ENCODE results near the gene RPS5. TPM values are rescaled to one million over a fixed set of nuclear protein-coding genes. Genes with fewer than 3 reads are reported as not detected.

The RPS5 gene
- total and polyA plus RNA-seq, 9 of the 15 experiments (the other 6 are each of a cell fraction or from before 2014, with no cell fraction given): 1,228 to 3,570 (median 2,484) TPM

- TF ChIP-seq ILF3 (IDR thresholded peaks at IDR 0.05; ENCODE audit: borderline replicate concordance) (no peak), ZSCAN32 (CRISPR knock-in tag; IDR thresholded peaks at IDR 0.05) (no peak), ZNF785 (CRISPR knock-in tag; IDR thresholded peaks at IDR 0.05) (no peak), NONO (IDR thresholded peaks at IDR 0.05; ENCODE audit: low read depth in 2 of 2, low read length in 1 of 2) (no peak), MLX (CRISPR knock-in tag; conservative IDR thresholded peaks at IDR 0.05) (peak in 1 of 2 experiments; percentile 66; a peak in 1 of 4 replicates), TEAD4 (IDR thresholded peaks at IDR 0.05; ENCODE audit: low read length) (peak; percentile 87), TEAD4 (CRISPR knock-in tag; IDR thresholded peaks at IDR 0.05; ENCODE audit: borderline replicate concordance) (peak; percentile 86; the same call in 1 of the 2 replicates)
Observed at GRCh38 chr19:58406818-58407657, 20.0 kb downstream of the RPS5 start (continued).

GRCh38 chr19:58407658-58408151 lies 20.6 kb downstream of the RPS5 start:
- BruUV-seq (replicated peaks): TSS peak; percentile 92
- POLR2A ChIA-PET: interaction anchor here (0.9 to 1.4 kb wide), 7 partner anchors 9 to 111 kb away, joined by 3 to 7 read pairs (median 4); no protein-coding TSS in a partner anchor
- peak; percentile 63 for ATAC-seq
- TF ChIP-seq ARID1B (IDR thresholded peaks at IDR 0.05) (peak; percentile 29; the same call in 1 of the 2 replicates), ELF4 (CRISPR knock-in tag; IDR thresholded peaks at IDR 0.05) (0 out of 2 replicates have a peak, but pooled peaks have one; percentile 11), BRD9 (IDR thresholded peaks at IDR 0.05; ENCODE audit: low read depth, partially characterized antibody) (peak; percentile 88), TCF7 (IDR thresholded peaks at IDR 0.05; ENCODE audit: borderline replicate concordance) (no peak)
- TF ChIP-seq, protein P1, sequence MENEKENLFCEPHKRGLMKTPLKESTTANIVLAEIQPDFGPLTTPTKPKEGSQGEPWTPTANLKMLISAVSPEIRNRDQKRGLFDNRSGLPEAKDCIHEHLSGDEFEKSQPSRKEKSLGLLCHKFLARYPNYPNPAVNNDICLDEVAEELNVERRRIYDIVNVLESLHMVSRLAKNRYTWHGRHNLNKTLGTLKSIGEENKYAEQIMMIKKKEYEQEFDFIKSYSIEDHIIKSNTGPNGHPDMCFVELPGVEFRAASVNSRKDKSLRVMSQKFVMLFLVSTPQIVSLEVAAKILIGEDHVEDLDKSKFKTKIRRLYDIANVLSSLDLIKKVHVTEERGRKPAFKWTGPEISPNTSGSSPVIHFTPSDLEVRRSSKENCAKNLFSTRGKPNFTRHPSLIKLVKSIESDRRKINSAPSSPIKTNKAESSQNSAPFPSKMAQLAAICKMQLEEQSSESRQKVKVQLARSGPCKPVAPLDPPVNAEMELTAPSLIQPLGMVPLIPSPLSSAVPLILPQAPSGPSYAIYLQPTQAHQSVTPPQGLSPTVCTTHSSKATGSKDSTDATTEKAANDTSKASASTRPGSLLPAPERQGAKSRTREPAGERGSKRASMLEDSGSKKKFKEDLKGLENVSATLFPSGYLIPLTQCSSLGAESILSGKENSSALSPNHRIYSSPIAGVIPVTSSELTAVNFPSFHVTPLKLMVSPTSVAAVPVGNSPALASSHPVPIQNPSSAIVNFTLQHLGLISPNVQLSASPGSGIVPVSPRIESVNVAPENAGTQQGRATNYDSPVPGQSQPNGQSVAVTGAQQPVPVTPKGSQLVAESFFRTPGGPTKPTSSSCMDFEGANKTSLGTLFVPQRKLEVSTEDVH (IDR thresholded peaks at IDR 0.05; ENCODE audit: low read depth, partially characterized antibody): peak; percentile 24
- TF ChIP-seq, protein P2, sequence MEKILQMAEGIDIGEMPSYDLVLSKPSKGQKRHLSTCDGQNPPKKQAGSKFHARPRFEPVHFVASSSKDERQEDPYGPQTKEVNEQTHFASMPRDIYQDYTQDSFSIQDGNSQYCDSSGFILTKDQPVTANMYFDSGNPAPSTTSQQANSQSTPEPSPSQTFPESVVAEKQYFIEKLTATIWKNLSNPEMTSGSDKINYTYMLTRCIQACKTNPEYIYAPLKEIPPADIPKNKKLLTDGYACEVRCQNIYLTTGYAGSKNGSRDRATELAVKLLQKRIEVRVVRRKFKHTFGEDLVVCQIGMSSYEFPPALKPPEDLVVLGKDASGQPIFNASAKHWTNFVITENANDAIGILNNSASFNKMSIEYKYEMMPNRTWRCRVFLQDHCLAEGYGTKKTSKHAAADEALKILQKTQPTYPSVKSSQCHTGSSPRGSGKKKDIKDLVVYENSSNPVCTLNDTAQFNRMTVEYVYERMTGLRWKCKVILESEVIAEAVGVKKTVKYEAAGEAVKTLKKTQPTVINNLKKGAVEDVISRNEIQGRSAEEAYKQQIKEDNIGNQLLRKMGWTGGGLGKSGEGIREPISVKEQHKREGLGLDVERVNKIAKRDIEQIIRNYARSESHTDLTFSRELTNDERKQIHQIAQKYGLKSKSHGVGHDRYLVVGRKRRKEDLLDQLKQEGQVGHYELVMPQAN (IDR thresholded peaks at IDR 0.05; ENCODE audit: borderline replicate concordance): peak; percentile 52; the same call in 1 of the 2 replicates

More at GRCh38 chr19:58407658-58408151, 20.6 kb downstream of the RPS5 start:
- Histone ChIP-seq H3K9me3 (replicated peaks; ENCODE audit: control insufficient read depth, insufficient read depth, low read depth, low read length) (no peaks in the 10 kb centered on the region), H3K4me3 (peak overlapping the region; percentile 87), H3K4me1 (replicated peaks in 1 of 2; ENCODE audit: control insufficient read depth in 2 of 2, insufficient read depth in 2 of 2, low read length in 2 of 2) (peaks cover 24 to 40% of the 10 kb centered on the region in 2 experiments), H3K27ac (ENCODE audit: extremely low read depth, low read depth, low read length) (peak overlapping the region; percentile 97), H2AFZ (ENCODE audit: low read depth, low read length) (peak overlapping the region; percentile 92), H4K20me1 (replicated peaks; ENCODE audit: control insufficient read depth, insufficient read depth, low read length) (no peaks in the 10 kb centered on the region), H3K27me3 (ENCODE audit: control insufficient read depth in 2 of 2, insufficient read depth in 2 of 2, low read length in 2 of 2) (no peaks in the 10 kb centered on the region), H3K4me2 (ENCODE audit: insufficient read depth, low read length) (peak overlapping the region; percentile 94), H3K9me1 (ENCODE audit: control insufficient read depth, insufficient read depth, low read length) (no peaks in the 10 kb centered on the region), H3K36me3 (ENCODE audit: control insufficient read depth, insufficient read depth, low read length) (peaks cover 19% of the 10 kb centered on the region; the same call in 2 of the 3 replicates), H3K9ac (ENCODE audit: insufficient read depth in 1 of 2, low read depth in 2 of 2, low read length in 2 of 2) (peak overlapping the region; percentile 94 to 97), H3K79me2 (ENCODE audit: control insufficient read depth, insufficient read depth, low read length) (peaks cover 50% of the 10 kb centered on the region)
- intact Hi-C loops (cut with micrococcal nuclease) (loop anchor here (1.0 to 10.0 kb wide), 5 partner anchors 60 to 183 kb away; partner anchors contain the start of genes ZBTB45, ZNF324, ZNF544 and ZNF8), in situ Hi-C loops (cut with MboI) (no loop called here)
- CTCF ChIA-PET (ENCODE audit: low intra/inter-chr PET ratio): interaction anchor here (1.1 kb wide), 1 partner anchor 111 kb away, joined by 3 read pairs; no protein-coding TSS in a partner anchor
- FAIRE-seq: no peak
- 2% methylated on average over 22 of the region's 22 CpGs for WGBS (ENCODE audit: insufficient coverage, low coverage, missing lambda C conversion rate)
- DNase-seq (ENCODE audit: extremely low read depth in 1 of 4, low spot score in 3 of 4): peak in 1 of 4 experiments; percentile 59
